ENCODE measurements around the gene OR2A14.
"Not testable (repeated sequence)": the region's sequence is repeated elsewhere in the genome, so short reads cannot be mapped to it uniquely, and the experiment has no call there.

Gene OR2A14

GRCh38 chr7:144158861-144159260 lies 35.9 kb downstream of the OR2A14 start:
- DNase-seq (ENCODE audit: low spot score): no peak

GRCh38 chr7:144164784-144165183 lies 41.8 kb downstream of the OR2A14 start:
- no peak for DNase-seq (ENCODE audit: low spot score)

- DNase-seq (ENCODE audit: low spot score): not testable (repeated sequence)
Observed at GRCh38 chr7:144171594-144172350, 48.8 kb downstream of the OR2A14 start.

- DNase-seq (ENCODE audit: low spot score): no peak
Observed at GRCh38 chr7:144174613-144175012, 51.6 kb downstream of the OR2A14 start.

- DNase-seq (ENCODE audit: low spot score): not testable (repeated sequence)
Observed at GRCh38 chr7:144178380-144179164, 55.6 kb downstream of the OR2A14 start.

- DNase-seq (ENCODE audit: low spot score): not testable (repeated sequence)
Observed at GRCh38 chr7:144179165-144179479, 56.1 kb downstream of the OR2A14 start.
